ENCODE data around the gene APOL6.
"Not testable (repeated sequence)": the region's sequence is repeated elsewhere in the genome, so short reads cannot be mapped to it uniquely, and the experiment has no call there.

APOL6 gene

DNA sequence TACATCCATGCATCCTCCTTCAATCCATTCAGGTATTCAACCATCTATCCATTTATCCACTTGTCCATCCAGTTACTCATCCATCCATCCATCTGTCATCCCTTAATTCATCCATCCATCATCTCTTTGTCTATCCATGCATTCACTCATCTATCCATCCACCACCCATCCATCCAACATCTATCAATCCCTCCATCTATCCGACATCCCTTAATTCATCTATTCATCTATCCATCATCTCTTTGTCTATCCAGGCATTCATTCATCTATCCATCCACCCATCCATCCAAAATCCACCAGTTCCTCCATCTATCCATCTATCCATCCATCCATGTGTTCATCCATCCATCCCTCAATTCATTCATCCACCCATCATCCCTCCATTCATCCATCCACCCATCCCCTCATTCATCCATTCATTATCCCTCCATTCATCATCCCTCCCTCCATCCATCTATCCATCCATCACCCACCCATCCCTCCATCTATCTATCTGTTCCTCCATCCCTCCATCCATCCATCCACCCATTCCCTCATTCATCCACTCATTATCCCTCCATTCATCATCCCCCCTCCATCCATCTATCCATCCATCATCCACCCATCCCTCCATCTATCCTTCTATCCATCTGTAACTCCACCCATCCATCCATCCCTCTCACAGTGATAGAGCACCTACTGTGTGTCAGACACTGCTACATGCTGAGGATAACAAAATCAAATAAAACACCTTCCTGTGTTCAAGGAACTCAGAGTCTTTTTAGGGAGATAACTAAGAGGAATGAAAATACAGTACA lies 29.6 kb upstream of the APOL6 start:
- DNase-seq: no peak

DNA sequence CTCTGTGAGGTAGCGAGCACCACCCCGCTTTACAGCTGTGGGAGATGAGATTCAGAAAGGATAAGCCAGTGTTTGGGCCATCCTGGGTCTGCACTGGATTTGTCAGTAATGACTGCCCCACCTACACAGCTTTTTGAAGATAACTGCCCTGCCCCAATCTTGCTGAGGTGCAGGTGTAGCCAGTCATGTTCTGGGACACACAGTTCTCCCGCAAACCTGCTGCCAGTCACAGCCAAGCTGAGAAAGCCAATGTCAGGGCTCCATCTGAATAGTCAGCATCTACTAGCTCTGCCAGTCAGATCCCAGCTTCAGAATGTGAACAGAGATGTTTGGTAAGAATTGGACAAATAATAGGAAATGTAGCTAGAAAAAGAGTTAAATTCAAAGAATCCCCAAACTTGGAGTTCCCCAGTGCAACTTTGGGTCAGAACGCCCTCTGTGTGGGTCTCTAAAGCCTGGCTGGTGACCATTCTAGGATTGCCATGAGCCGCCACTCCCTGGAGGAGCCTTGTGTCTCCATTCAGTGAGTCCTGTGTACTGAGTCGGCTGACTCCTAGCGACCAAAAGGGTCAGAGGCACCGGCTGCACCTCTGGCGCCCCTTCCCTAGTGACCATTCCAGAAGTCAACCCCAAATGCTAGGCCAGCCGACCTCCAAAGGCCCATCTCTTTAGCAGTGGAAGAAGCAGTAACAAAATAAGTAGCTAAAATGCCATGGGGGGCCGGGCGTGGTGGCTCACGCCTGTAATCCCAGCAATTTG lies 28.7 kb upstream of the APOL6 start:
- DNase-seq: no peak

DNA sequence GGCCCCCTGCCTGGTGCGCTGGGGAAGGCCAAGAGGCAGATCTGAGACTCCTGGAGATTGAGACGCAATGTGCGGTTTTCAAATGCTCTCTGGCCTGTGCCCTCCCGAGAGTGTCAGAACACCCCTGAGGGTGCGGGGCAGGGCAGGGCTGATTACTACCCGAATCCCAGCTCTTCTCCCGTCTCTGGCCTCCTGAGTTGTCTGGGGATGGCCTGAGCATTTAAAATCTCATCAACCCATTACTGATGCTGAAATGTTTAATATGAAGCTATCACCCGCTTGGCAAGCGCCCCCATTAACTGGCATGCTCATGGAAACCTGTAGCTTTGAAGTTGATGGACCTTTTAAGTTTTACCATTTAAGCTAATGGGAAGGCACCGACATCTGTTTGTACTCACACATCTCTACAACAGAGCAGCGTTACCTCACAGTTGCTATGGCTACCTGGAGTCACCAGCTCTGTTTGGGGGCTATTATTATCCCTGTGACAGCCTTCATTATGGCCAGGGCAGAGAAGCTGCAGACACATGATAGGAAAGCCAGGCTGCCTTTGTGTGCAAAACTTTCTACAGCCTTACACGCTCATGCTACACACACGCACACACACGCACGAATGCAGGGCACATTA lies 27.5 kb upstream of the APOL6 start:
- DNase-seq: no peak

DNA sequence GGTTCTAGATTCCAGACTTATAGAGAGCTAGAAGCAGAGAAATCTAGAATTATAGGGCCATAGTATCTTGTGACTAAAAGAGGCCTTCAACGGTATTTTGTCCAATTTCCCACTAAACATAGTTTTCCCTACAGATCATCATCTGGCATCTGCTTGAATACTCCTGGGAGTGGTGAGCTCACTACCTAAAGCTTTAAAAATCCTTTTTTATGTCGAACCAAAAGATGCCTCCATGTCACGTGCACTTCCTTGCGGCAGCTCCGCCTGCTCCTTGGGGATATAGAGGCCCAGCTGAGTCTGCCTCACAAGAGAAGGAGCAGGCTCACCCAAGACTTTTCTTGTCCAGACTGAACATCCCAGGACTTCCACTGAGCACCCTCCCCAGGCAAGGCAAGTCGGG lies 26.8 kb upstream of the APOL6 start:
- no peak for DNase-seq

DNA sequence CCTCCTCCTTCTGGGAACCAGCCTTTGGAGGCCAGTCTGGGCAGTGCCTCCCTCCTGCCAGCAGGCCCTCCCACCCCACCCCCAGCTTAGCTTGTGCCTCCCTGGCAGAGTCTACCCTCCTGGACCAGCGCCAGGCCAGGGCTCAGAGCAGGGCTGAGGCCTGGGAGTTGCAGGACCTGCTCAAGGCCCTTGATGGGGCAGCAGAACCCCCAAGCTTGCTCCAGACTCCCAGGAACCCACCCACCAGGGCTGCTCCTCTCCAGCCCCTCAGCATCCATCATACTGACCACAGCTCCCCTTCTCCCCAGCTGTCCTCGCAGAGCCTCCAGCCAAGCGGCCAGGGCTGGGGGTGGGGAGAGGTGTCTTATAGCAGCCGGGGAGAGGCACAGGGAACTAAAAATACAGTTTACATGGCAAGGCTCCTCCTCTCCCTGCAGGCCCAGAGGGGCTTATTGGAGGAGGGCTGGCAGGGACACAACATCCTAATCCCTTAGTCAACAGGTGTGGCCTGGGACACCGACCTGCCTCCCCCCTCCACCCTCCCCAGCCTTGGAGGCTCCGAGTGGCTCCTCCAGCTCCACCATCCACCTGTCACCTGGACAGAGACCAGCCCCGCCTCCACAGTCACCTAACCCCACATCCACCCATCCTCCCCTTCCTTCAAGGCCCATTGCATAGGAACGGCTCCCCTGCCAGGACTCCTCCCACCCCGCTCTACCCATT lies 25.9 kb upstream of the APOL6 start:
- DNase-seq: no peak

DNA sequence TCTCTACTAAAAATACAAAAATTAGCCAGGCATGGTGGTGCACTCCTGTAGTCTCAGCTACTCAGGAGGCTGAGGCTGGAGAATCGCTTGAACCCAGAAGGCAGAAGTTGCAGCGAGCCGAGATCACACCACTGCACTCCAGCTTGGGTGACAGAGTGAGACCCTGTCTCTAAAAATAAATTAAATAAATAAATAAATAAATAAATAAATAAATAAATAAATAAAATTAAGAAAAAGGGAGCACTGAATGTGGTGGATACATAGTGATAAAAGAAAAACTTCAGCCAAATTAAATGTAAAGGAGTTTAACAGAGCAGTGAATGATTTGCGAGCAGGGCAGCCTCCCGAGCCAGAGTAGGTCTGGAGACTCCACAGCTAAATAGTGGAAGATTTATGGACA lies 24.4 kb upstream of the APOL6 start:
- DNase-seq: not testable (repeated sequence)

DNA sequence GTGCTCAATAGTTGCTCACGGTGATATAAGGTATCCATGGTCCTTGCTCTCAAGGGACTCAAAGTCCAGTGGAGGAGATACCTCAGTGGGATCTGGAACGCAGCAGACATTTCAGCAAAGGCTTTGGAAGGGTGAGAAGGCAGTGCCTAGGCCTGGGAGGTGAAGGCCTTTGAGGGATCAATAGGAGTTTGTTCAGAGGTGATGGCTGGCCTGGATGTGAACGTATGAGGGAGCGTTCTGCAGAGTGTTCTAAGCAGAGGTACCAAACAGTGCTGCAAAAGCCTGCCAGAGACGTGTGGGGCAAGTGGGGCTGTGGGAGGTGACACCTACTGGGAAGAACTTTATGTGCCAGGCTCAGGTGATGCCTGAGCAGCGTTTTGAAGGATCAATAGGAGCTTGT lies 23.7 kb upstream of the APOL6 start:
- DNase-seq: no peak

DNA sequence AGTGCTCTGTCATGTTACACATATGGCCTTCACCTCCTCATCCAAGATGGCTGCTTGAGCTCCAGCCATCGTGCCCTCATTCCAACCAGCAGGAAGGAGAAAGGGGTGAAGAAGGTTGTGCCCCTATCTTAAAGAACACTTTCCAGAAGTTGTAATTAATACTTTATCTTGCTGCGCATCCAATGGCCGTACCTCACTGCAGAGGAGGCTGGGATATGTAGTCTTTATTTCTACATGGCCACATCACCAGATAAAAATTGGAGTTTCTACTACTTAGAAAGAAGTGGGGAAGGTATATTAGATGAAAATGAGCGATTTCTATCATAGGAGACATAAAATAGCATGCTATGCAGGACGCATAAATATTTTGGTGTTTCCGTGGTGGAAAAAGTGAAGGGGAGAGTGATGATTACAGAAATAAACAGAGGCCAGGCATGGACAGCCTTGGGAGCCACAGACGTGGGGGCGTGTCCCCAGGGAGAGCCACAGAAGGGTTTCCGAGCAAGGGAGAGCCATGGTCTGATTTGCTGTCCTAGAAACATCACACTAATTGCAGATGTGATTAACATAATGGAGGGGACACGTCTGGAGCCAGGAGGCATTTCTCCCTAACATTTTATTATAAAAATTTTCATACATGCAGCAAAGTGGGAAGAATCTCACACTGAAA lies 22.3 kb upstream of the APOL6 start:
- no peak for DNase-seq

DNA sequence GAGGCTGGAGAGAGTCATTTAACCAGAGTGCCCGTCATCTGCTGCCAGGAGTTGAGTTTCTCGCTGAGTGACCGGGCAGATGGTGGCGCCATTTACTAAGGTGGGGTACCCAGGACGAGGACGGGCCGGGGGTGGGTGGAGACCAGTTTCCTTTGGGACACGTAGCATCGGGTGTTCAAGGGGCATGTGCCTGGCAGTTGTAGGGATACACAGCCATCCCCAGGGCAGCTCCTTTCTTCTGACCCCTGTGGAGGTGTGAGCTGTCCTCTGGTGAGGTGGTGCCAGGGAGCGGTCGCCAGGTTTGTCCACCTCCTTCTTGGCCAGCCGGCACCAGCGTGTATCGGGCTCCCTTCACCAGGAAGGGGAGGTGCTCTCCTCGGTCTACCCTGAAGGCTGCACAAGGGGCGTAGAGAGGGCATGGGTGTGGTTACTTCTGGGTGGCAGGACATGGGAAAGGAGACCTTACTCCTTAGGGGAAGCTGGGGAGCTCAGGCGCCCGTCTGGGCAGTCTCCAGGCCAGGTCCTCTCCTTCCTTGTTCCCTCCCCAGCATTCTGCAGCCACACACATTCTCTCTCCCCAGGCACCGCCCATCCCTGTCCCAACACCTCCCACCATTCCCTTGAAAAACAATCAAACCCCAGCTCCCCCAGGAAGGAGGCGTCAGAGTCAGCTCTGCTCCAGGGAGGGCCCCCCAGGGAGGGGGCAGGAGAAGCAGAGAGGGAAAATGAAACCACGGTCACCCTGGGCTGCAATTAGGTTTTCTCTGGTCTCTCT lies 20.8 kb upstream of the APOL6 start:
- peak; percentile 41 to 48 for DNase-seq

DNA sequence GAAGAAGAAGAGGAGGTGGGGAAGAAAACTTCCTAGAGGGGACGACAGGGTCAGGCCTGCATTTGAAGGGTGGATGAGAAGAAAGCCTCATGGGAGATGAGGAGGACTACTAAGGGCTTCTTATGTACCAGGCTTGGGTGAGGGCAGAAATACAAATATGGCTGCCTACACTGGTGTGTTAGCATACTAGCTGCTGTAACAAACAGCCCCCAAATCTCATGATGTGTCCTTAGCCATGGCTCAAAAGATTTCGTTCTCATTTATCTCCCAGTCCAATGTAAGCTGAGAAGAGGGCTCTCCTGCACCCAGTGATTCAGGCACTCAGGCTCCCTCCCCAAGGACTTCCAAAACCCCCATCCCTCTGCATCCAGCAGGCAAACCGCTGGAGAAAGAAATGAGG lies 19.5 kb upstream of the APOL6 start:
- no peak for DNase-seq

DNA sequence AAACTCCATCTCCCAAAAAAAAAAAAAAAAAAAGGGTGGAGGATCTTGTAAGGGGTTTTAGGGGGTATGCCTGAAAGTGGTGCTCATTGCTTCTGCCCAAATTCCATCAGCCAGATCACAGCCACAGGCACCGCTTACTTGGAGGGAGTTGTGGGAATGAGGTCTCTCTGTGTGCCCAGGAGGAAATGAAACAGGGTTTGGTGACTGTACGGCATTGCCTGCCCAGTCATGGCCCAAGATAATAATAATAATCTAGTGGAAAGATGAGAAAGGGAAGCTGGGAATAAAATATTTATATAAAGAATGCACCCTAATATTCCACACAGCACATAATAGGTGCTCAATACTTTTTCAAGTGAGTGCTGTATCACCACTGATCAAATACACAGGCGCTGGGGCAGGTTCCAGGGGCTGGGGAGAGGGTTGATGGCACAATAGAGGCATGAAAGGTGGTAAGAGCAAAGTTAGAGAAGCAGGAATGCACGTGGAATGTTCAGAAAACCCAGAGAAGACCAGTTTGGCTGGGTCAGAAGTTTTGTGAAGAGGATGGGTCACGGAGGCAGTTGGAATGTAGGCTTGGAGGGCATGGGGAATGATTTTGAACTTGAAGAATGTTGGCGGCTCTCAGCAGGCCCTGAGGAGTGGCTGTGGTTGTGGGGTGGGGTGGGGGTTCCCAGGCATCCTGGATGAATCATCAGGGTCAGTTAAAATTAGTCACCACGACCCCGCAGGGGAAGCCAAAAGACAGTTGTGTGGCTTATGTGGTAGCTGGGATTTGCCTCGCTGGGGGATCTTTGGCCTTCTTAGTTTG lies 18.6 kb upstream of the APOL6 start:
- peak; percentile 45 to 56 for DNase-seq

DNA sequence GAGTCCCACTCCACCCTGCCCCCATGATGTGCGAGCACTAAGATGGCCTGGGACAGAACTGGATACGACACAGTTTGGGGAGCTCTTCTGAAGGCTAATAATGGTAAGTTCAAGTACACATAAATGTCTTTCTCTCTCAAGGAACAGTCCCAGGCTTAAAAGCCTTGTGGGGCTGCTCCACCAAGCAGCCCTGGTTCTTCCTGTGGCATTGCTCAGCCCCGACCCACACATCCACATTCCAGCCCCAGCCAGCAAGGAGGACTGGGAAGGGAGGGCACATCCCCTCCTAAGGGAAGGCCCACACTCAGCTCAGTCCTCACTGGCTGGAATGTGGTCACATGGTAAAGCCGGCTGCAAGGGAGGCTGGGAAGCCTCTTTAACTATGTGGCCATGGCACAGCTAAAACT lies 17.9 kb upstream of the APOL6 start:
- no peak for DNase-seq

DNA sequence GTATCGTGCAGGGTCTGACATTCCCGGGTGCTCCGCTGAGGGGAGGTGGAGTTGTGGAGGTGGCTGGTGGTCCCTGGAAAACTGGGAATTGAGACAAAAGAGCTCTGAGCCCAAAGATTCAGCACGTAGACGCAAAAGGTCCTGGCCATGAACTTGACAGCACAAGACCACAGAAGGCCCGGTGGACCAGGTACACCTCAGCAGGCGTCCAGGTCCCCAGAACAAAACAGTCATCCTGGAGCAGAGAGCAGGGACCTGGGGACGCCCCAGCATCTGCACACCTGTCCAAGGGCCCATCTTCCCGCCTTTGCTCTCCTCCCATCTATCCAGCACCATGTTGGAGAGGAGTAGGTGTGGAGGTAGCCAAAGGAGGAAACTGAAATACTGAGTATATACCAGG lies 17.4 kb upstream of the APOL6 start:
- DNase-seq: no peak

DNA sequence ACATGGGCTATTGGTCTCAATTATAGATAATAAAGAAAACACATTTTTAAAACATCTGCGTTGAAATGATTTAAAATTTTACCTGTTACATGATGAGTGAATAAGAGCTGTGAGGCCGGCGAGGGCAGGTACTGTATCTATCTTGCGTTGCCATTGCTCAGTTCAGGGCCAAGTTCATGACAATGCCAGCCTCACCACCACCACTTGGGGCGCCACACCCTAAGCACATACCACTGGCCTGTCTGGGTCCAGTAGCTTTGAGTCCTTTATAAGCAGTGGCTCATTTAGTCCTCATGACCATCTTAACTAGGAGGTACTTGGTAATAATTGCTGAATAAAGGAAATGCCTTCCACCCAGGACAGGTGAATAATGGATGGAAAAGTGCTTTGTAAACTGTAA lies 16.6 kb upstream of the APOL6 start:
- peak in 1 of 2 donors; percentile 15 for DNase-seq

DNA sequence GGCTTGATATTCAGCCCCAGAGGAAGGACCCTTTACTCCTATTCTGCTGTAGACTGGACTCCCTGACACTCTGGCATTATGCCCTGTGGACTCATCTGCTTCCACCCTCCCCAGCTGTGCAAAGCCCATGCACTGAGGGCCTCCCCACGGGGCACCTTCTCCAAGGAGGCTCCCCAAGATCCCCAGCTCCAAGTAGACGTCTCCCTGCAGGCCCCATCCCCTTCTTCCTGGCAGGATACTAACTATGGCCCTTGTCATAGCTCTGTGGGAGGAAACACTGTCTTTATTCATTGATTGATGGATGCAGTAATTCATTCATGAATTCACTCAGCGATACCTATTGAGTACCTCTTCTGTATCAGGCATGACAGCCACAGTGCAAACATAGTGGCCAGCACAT lies 15.3 kb upstream of the APOL6 start:
- DNase-seq: no peak

DNA sequence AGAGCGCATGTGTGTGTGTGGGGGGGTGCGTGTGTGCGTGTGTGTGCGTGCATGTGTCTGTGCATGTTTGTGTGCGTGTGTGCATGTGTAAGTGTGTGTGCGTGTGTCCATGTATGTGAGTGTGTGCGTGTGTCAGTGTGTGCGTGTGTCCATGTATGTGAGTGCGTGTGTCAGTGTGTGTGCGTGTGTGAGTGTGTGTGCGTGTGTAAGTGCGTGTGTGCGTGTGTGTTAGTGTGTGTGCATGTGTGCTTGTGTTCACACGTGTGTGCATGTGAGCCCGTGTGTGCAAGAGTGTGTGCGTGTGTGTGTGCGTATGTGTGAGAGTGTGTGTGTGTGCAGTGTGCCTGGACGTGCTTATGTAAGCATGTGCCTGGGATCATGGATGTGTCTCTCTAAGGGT lies 14.7 kb upstream of the APOL6 start:
- DNase-seq: no peak

DNA sequence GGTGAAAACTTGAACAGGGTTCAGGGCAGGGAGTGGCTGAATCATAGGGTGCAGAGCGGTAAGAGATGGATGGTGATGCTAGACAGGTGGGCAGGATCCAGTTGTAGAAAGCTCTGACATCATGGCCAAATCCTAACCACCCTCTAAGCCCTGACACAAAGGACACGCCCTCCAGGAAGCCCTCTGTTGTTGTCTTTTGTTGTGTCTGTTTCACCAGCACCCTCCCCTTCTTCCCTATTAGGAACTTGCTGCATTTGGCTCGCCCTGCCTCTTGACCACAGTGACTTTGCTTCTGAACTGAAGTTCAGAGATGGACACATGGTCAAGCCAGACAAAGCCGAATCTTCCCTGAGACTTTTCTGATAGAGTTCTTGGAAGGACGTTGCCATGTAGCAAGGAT lies 14.2 kb upstream of the APOL6 start:
- DNase-seq: no peak

DNA sequence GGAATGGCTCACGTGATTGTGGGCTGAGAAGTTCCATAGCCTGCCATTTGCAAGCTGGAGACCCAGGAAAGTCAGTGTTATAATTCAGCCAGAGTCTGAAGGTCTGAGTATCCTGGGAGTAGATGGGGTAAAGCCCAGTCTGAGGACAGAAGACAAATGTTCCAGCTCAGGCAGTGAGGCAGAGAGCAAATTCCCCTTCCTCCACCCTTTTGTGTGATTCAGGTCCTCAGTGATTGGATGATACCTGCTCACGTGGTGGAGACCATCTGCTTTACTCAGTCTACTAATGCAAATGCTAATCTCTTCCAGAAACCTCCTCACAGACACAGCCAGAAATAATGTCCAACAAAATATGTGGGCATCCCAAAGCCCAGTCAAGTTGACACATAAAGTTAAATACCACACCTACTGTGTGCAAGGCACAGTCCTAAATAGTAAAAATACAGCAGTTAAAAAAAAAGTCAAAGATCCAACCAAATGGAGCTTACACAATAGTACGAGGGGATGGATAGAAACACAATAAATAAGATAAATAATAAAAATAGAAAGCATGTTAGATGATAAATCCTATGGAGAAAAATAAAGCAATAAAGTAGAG lies 13.2 kb upstream of the APOL6 start:
- DNase-seq: no peak

DNA sequence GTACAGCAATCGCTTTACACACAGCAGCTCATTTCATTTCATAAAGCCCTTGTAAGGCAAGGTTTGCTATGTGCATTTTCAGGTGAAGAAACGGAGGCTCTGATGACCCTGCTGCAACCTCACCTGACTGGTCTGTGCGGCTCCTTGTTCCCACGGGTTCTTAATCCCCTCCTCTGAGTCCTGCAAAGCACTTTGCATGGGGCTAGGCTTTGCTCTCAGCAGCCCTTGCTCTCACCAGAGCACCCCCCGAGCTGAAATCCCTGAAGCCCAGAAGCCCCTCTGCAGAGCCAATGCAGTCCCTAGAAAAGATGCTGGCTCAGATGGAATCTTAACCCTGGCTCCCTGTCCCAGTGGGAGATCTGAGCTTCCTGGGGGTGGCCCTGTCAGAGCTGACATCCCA lies 11.0 kb upstream of the APOL6 start:
- no peak for DNase-seq

DNA sequence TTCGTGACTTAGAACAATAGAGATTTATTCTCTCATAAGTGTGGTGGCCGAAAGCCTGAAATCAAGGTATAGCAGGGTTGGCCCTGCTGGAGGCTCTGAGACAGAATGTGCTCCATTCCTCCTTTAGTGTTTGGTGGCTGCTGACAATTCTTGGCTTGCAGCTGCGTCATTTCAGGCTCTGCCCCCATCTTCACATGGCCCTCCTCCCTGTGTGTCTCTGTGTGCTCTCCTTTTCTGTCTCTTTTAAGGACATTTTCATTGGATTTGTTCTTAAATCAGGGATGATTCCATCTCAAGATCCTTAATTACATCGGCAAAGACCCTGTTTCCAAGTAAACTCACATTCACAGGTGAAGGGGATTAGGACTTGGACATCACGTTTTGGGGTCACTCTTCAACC lies 10.2 kb upstream of the APOL6 start:
- no peak for DNase-seq

DNA sequence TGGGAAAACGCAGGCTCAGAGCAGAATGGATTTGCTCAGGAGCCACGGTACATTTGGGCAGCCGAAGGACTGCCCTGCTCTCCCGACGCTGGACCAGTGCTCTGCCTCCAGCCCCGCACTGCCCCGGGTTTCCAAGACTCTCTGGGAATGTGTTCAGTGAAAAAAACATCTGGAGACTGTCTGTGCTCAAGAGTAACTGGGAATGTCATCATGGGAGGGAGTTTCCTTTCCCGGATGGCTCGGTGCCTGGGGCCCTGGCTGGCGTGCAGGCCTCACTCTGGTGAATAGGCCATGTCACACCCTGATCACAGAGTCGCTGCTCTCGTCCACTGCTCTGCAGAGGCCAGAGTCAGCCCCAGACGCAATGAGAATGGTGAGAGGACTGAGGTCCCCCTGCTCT lies 9.8 kb upstream of the APOL6 start:
- no peak for DNase-seq

Measured in bone marrow (tissue), 2 donors.